Vagina (tissue), 2 donors: ENCODE results near the gene NOL4L. TPM values are rescaled to one million over a fixed set of nuclear protein-coding genes. Genes with fewer than 3 reads are reported as not detected.
"Not testable (repeated sequence)": the region's sequence is repeated elsewhere in the genome, so short reads cannot be mapped to it uniquely, and the experiment has no call there.

Source experiments
- DNase-seq, 2 donors: peaks; one replicate each; pipeline ENCODE4 v3.0.0-alpha.2; 2017; ENCODE audit errors: extremely low spot score in 2 of 2
- H3K27ac ChIP-seq: fragments of 200-600 bp; sonication (generic); one replicate; pipeline ENCODE4 v1.5.1; 2019
- H3K27me3 ChIP-seq: fragments of 200-600 bp; sonication (generic); one replicate; pipeline ENCODE4 v1.5.1; 2019
- H3K36me3 ChIP-seq, 2 donors: fragments of 200-600 bp; sonication (generic); one replicate each; pipeline ENCODE4 v1.5.1; 2017 to 2019
- H3K4me1 ChIP-seq: fragments of 200-600 bp; sonication (generic); one replicate; pipeline ENCODE4 v1.5.1; 2019
- H3K4me3 ChIP-seq, 2 donors: fragments of 200-600 bp; sonication (generic); 1 replicate in 1 of 2; 2 replicates in 1 of 2; pipeline ENCODE4 v1.5.1; 2016 to 2019
- H3K9me3 ChIP-seq: fragments of 200-600 bp; sonication (generic); one replicate; pipeline ENCODE4 v1.5.1; 2019
- POLR2A ChIP-seq, 2 donors: fragments of 450-650 bp; IDR thresholded peaks; one replicate each; pipeline ENCODE4 v1.6.1; 2017; ENCODE audit warnings: antibody characterized with exemption in 2 of 2, mild to moderate bottlenecking in 2 of 2, moderate library complexity in 2 of 2
- POLR2AphosphoS5 ChIP-seq, 2 donors: sonication (generic); formaldehyde crosslinking; IDR thresholded peaks; one replicate each; pipeline ENCODE4 v1.9.0; 2017; ENCODE audit warnings: antibody characterized with exemption in 2 of 2, mild to moderate bottlenecking in 2 of 2, low read depth in 1 of 2; ENCODE audit not compliant: insufficient read depth in 1 of 2
- intact Hi-C: fragments of 100-400 bp; cut with DNase I; formaldehyde crosslinking; loops from one replicate; pipeline ENCODE4 v1.15.1; 2023
- total RNA-seq: library from RNA; depleted of rRNA; stranded (reverse); fragments of >200 nt; gene quantifications from one replicate; pipeline ENCODE4 v1.2.3, GENCODE V29; 2016
- TF ChIP-seq, protein P1 (sequence below), 3 experiments: fragments of 450-650 bp in 2 of 3; fragments of 200-600 bp in 1 of 3; sonication (generic) in 1 of 3; IDR thresholded peaks; one replicate each; pipeline ENCODE4 v1.5.1; 2017 to 2019; ENCODE audit warnings: antibody characterized with exemption in 3 of 3, mild to moderate bottlenecking in 2 of 3, moderate library complexity in 2 of 3

The NOL4L gene
- total RNA-seq, 1 donor from 2014 or later: 17.9 TPM

DNA sequence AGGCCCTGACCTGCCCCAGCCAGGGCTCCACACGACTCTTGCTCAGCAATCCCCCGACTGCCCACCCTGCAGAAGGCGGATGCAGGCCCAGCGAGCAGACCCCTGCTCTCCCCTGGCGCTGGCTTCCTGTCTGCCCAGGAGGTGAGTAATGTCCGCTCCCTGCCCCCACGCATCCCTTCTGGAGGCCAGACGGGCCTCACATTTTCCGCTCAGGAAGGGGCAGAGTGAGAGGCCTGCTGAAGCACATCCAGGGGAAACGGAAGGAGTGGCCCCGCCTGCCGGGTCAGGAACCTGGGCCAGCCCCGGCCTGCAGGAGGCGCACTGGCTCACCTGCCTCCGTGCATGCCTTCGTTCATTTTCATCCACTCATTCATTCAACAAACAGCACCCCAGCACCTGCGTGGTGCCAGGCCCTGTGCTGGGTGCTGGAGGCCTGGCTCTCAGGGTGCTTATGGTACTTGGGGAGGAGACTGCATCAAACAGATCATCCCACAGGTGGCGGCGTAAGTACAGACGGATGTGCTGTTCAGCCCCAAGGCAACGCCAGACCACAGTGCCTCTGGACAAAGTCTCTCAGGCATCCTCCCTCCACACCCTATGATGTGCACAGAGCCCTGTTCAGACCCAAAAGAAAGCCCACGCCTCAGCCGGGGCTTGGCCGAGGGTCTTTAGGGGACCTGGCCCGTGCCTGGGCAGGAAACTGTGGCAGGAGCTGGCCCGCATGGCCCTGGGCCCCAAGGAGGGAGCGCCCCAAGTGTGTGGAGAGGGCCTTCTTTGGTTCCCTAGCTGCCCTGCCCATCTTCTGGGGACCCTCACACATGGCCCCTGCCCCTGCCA lies 114.9 kb downstream of the NOL4L start:
- no peak for TF ChIP-seq POLR2A (IDR thresholded peaks at IDR 0.05)
- peak; percentile 25 to 70 for TF ChIP-seq POLR2AphosphoS5 (IDR thresholded peaks at IDR 0.05; ENCODE audit: insufficient read depth in 1 of 2, low read depth in 1 of 2)
- no peak overlapping the region for H3K4me3 ChIP-seq
- no peaks in the 10 kb centered on the region for H3K36me3 ChIP-seq
- DNase-seq: no peak
- H3K27me3 ChIP-seq: no peaks in the 10 kb centered on the region
- peaks cover 65% of the 10 kb centered on the region for H3K4me1 ChIP-seq
- no peaks in the 10 kb centered on the region for H3K9me3 ChIP-seq
- no peak overlapping the region for H3K27ac ChIP-seq
- intact Hi-C loops: no loop called here

DNA sequence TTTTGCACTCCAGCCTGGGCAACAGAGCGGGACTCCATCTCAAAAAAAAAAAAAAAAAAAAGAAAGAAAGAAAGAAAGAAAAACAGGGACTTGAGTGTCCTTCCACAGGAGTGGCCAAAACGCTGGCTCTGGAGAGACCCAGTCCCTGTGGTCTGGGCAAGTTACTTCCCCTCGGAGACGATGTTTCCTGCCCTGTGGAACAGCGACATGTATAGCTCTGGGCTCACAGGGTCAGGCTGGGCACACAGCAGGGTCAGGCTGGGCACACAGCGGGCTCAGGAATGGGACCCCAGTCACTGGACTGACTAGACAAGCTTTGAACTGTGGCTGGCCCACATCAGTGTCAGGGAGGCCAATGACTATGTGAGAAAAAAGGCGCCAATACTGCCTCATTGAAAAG lies 116.3 kb downstream of the NOL4L start:
- no peaks in the 10 kb centered on the region for H3K36me3 ChIP-seq
- no peaks in the 10 kb centered on the region for H3K9me3 ChIP-seq
- no peak overlapping the region for H3K27ac ChIP-seq
- intact Hi-C loops: loop anchor here (10.0 kb wide), 1 partner anchor 254 kb away; no protein-coding TSS in a partner anchor
- no peak overlapping the region for H3K4me3 ChIP-seq
- peaks cover 63% of the 10 kb centered on the region for H3K4me1 ChIP-seq
- TF ChIP-seq POLR2A (IDR thresholded peaks at IDR 0.05) (no peak), POLR2AphosphoS5 (IDR thresholded peaks at IDR 0.05; ENCODE audit: insufficient read depth in 1 of 2, low read depth in 1 of 2) (no peak)
- TF ChIP-seq, protein P1, sequence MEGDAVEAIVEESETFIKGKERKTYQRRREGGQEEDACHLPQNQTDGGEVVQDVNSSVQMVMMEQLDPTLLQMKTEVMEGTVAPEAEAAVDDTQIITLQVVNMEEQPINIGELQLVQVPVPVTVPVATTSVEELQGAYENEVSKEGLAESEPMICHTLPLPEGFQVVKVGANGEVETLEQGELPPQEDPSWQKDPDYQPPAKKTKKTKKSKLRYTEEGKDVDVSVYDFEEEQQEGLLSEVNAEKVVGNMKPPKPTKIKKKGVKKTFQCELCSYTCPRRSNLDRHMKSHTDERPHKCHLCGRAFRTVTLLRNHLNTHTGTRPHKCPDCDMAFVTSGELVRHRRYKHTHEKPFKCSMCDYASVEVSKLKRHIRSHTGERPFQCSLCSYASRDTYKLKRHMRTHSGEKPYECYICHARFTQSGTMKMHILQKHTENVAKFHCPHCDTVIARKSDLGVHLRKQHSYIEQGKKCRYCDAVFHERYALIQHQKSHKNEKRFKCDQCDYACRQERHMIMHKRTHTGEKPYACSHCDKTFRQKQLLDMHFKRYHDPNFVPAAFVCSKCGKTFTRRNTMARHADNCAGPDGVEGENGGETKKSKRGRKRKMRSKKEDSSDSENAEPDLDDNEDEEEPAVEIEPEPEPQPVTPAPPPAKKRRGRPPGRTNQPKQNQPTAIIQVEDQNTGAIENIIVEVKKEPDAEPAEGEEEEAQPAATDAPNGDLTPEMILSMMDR (IDR thresholded peaks at IDR 0.05): no peak
- no peak for DNase-seq
- no peaks in the 10 kb centered on the region for H3K27me3 ChIP-seq

DNA sequence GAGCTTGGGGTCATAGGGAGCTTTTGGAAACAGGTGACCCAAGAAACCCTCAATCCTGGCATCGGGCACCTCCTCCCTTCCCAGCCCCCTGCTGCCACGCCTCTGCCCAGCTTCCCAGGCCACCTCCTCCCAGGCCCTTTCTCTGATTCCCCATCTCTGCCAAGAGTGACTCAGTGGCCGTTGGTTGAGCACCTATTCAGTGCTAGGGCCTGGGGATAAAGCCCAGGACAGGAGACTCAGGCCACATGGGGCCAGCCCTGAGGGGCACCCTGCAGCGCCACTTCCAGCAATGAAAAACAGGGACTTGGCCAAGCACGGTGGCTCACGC lies 116.9 kb downstream of the NOL4L start:
- Histone ChIP-seq H3K27ac (no peak overlapping the region), H3K9me3 (no peaks in the 10 kb centered on the region), H3K4me3 (no peak overlapping the region), H3K27me3 (no peaks in the 10 kb centered on the region), H3K4me1 (peaks cover 60% of the 10 kb centered on the region), H3K36me3 (no peaks in the 10 kb centered on the region)
- TF ChIP-seq POLR2A (IDR thresholded peaks at IDR 0.05): no peak
- TF ChIP-seq, protein P1 (IDR thresholded peaks at IDR 0.05): no peak
- TF ChIP-seq POLR2AphosphoS5 (IDR thresholded peaks at IDR 0.05; ENCODE audit: insufficient read depth in 1 of 2, low read depth in 1 of 2): no peak
- no peak for DNase-seq
- intact Hi-C loops: loop anchor here (10.0 kb wide), 1 partner anchor 253 kb away; no protein-coding TSS in a partner anchor

DNA sequence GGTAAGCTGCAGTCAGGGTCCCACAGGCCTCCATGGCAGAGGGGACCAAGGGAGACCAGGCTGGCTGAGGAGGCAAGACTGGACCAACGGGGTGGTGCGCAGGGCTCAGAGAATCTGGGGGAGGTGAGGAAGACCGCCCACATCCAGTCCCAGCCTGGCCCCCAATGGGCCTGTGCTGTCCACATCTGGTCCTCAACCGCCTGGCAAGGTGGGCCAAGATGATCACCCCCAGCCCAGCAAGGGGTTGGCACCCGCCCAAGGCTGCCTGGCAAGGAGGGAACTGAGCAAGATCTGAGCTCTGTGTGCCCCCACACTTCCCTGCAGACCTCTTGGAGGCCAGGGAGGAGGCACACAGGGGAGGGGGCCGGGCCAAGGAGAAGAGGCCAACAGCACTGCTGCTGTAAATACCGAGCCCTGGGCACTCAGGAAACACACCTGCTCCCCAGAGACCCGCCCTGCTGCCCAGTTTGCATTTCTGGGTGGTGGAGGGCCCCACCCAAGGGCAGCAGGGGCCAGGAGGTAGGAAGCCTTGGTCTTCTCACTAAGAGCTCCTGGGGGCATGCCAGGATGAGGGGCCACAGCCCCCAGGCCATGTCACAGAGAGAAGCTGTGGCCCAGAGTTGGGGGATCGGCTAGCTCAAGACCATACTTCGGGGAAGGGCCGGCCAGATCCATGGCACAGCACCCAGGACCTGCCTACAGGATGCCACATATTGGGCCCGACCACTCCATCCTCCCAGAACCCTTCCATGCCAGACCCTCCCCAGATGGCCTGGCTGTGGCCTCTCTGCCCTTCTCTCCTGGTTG lies 117.4 kb downstream of the NOL4L start:
- Histone ChIP-seq H3K9me3 (no peaks in the 10 kb centered on the region), H3K27me3 (no peaks in the 10 kb centered on the region), H3K4me1 (peaks cover 59% of the 10 kb centered on the region), H3K36me3 (no peaks in the 10 kb centered on the region), H3K27ac (no peak overlapping the region), H3K4me3 (no peak overlapping the region)
- TF ChIP-seq POLR2AphosphoS5 (IDR thresholded peaks at IDR 0.05; ENCODE audit: insufficient read depth in 1 of 2, low read depth in 1 of 2): no peak
- TF ChIP-seq, protein P1 (IDR thresholded peaks at IDR 0.05): no peak
- TF ChIP-seq POLR2A (IDR thresholded peaks at IDR 0.05): no peak
- DNase-seq: no peak
- intact Hi-C loops: loop anchor here (10.0 kb wide), 1 partner anchor 253 kb away; no protein-coding TSS in a partner anchor

DNA sequence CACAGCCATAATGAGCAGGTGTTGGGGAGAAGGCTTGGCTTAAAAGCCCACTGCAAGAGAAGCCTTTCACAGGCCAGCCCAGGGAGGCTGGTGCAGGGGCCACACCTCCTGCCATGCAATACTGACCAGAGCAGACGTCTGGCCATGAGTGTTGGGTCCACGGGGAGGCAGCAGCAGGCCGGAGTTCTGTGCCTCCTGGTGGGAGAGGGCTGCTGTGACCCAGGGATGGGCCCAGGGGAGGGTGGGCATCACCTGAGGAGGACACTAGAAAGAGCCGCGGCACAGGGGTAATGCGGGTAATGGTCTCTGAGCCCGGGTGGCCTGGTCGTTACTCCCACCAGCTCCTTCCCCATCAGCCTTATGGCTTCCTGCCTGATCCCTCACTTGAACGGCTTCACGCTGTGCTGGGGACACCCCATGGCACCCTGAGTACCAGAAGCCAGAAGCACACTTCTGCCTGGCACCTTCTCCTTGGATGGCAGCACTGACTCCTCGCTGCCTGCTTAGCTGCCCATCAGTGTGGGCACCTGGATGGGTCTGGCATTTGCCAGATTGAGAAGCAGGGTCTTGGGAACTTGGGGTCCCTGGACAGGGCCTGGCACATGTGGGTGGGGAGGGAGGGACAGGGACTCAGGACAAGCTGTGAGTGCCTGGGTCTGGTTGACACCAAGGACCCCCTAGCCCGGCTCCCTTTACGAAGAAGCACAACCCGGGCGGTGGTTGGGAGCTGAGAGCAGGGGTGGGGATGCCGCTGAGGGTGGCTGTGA lies 118.2 kb downstream of the NOL4L start:
- Histone ChIP-seq H3K36me3 (peaks cover 0 to 3% of the 10 kb centered on the region in 2 donors), H3K27me3 (no peaks in the 10 kb centered on the region), H3K4me3 (no peak overlapping the region), H3K4me1 (peaks cover 51% of the 10 kb centered on the region), H3K27ac (no peak overlapping the region), H3K9me3 (no peaks in the 10 kb centered on the region)
- TF ChIP-seq, protein P1 (IDR thresholded peaks at IDR 0.05): no peak
- TF ChIP-seq POLR2AphosphoS5 (IDR thresholded peaks at IDR 0.05; ENCODE audit: insufficient read depth in 1 of 2, low read depth in 1 of 2): no peak
- no peak for TF ChIP-seq POLR2A (IDR thresholded peaks at IDR 0.05)
- no peak for DNase-seq
- intact Hi-C loops: loop anchor here (10.0 kb wide), 1 partner anchor 252 kb away; no protein-coding TSS in a partner anchor

DNA sequence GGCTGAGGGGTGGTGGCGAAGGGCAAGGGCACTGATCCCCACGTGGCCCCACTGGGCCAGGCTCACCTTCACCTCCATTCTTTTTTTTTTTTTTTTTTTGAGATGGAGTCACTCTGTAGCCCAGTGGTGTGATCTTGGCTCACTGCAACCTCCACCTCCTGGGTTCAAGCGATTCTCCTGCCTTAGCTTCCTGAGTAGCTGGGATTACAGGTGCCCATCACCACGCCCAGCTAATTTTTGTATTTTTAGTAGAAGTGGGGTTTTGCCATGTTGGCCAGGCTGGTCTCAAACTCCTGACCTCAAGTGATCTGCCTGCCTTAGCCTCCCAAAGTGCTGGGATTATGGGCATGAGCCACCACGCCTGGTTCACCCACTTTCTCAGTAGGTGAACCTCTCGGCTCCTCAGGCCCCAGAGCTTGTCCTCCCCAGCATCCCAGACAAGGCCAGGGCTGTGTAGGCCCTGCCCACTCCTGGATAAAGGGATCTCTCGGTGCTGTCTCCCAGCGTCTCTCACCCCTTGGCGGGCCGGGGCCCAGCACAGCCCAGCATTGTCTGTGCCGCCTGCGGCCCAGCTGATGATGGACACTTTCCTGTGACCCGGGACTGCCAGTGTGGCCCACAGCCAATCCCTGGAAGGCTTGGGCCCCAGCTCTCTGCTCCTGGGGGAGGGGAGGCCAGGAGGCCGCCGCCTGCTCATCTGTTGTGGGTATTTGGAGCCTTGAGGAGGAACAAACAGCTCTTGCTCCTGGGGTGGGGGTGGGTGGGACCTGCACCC lies 119.0 kb downstream of the NOL4L start:
- H3K9me3 ChIP-seq, H3K27me3 ChIP-seq, H3K4me3 ChIP-seq, H3K36me3 ChIP-seq, H3K27ac ChIP-seq, DNase-seq: not testable (repeated sequence)
- H3K4me1 ChIP-seq: peaks cover 49% of the 10 kb centered on the region
- intact Hi-C loops: loop anchor here (10.0 kb wide), 1 partner anchor 251 kb away; no protein-coding TSS in a partner anchor
